ENCODE results near the gene PPP3CA.

Gene PPP3CA

GRCh38 chr4:101328063-101328602 is 19.2 kb downstream of the PPP3CA start:
- Histone ChIP-seq H3K27ac (ENCODE audit: low read length) (no peak overlapping the region), H3K36me3 (ENCODE audit: control insufficient read depth, low read depth, low read length) (no peaks in the 10 kb centered on the region), H3K4me3 (ENCODE audit: low read length) (no peak overlapping the region), H3K27me3 (ENCODE audit: control insufficient read depth, insufficient read depth, low read length) (no peaks in the 10 kb centered on the region), H3K4me1 (ENCODE audit: control insufficient read depth, low read depth, low read length) (peaks cover 58% of the 10 kb centered on the region), H3K9me3 (ENCODE audit: control insufficient read depth, low read depth, low read length) (no peaks in the 10 kb centered on the region), H3K9ac (ENCODE audit: low read length) (no peak overlapping the region)

DNA sequence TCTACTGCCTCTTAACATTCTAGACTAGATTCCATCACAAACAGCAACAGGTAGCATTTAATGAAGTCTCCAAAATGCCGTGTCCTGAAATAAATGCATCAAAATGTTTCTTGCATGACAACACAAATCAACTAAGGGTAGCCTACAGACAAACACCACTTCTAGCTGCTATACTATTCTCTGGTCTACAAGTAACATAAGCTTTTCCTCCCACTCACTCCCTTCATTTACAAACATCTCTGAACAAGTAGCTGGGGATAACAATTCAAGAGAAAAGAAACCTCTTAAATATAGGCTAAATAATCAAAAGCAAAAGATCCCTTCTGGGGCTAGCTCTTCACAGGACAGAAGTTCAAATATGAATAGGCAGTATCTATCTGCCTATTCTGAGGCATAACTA is 20.8 kb downstream of the PPP3CA start:
- Histone ChIP-seq H3K9me3 (ENCODE audit: control insufficient read depth, low read depth, low read length) (no peaks in the 10 kb centered on the region), H3K9ac (ENCODE audit: low read length) (no peak overlapping the region), H3K4me3 (ENCODE audit: low read length) (no peak overlapping the region), H3K27me3 (ENCODE audit: control insufficient read depth, insufficient read depth, low read length) (no peaks in the 10 kb centered on the region), H3K36me3 (ENCODE audit: control insufficient read depth, low read depth, low read length) (no peaks in the 10 kb centered on the region), H3K27ac (ENCODE audit: low read length) (no peak overlapping the region), H3K4me1 (ENCODE audit: control insufficient read depth, low read depth, low read length) (peaks cover 63% of the 10 kb centered on the region)

- Histone ChIP-seq H3K9me3 (ENCODE audit: control insufficient read depth, low read depth, low read length) (no peaks in the 10 kb centered on the region), H3K4me3 (ENCODE audit: low read length) (no peak overlapping the region), H3K36me3 (ENCODE audit: control insufficient read depth, low read depth, low read length) (no peaks in the 10 kb centered on the region), H3K27me3 (ENCODE audit: control insufficient read depth, insufficient read depth, low read length) (no peaks in the 10 kb centered on the region), H3K27ac (ENCODE audit: low read length) (no peak overlapping the region), H3K4me1 (ENCODE audit: control insufficient read depth, low read depth, low read length) (peaks cover 42% of the 10 kb centered on the region), H3K9ac (ENCODE audit: low read length) (no peak overlapping the region)
These were observed 24.6 kb downstream of the PPP3CA start for GRCh38 chr4:101322743-101323142.

DNA sequence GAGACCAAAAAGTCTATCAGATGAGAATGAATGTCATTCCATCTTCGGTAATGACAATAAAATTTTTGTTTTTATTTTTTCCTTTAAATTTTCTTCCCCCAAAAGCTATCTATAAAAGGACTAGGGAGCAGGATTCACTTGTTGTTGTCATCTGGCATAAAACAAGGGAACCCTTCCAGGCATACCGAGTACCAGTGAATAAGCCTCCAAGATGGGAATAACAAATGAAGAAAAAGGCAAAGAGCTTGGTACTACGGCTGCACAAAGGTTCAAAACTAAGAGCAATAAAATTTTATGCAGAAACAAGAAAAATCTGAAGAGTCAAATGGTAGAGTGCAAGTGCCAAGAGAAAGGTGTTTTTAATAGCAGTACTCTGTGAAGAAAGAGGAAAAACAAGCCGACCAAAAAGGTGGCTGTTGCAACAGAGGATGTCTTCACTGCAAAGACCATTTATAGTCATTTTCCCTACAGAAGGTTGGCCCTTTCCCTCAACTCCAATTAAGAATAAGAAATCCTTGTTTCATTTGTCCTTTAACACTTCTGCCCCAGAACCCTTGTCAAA is 25.8 kb downstream of the PPP3CA start:
- no peak overlapping the region for H3K27ac ChIP-seq (ENCODE audit: low read length)
- no peaks in the 10 kb centered on the region for H3K27me3 ChIP-seq (ENCODE audit: control insufficient read depth, insufficient read depth, low read length)
- no peak overlapping the region for H3K9ac ChIP-seq (ENCODE audit: low read length)
- H3K36me3 ChIP-seq (ENCODE audit: control insufficient read depth, low read depth, low read length), result no peaks in the 10 kb centered on the region
- no peak overlapping the region for H3K4me3 ChIP-seq (ENCODE audit: low read length)
- peaks cover 30% of the 10 kb centered on the region for H3K4me1 ChIP-seq (ENCODE audit: control insufficient read depth, low read depth, low read length)
- H3K9me3 ChIP-seq (ENCODE audit: control insufficient read depth, low read depth, low read length), result no peaks in the 10 kb centered on the region

DNA sequence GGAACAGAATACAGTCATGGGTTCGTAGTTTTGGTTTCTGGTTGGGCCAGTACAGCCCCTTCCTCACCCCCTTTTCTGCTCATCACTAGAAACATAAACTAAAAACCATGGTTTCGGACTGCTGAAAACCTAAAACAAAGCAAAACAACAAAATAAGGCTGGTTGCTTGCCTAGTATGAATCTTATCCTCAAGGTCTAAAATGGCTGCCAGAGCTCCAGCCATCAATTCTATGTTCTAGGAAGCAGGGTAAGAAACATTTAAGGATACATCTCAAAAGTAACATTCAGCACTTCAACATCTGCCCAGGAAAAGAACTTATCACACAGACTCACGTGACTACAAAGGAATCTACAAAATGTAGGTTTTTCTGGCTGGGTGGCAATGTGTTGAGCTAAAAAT is 31.5 kb downstream of the PPP3CA start:
- H3K9me3 ChIP-seq (ENCODE audit: control insufficient read depth, low read depth, low read length), result no peaks in the 10 kb centered on the region
- no peak overlapping the region for H3K4me3 ChIP-seq (ENCODE audit: low read length)
- H3K27ac ChIP-seq (ENCODE audit: low read length), result no peak overlapping the region
- H3K9ac ChIP-seq (ENCODE audit: low read length), result no peak overlapping the region
- H3K27me3 ChIP-seq (ENCODE audit: control insufficient read depth, insufficient read depth, low read length), result no peaks in the 10 kb centered on the region
- H3K4me1 ChIP-seq (ENCODE audit: control insufficient read depth, low read depth, low read length), result no peaks in the 10 kb centered on the region
- H3K36me3 ChIP-seq (ENCODE audit: control insufficient read depth, low read depth, low read length), result no peaks in the 10 kb centered on the region

- Histone ChIP-seq H3K27me3 (ENCODE audit: control insufficient read depth, insufficient read depth, low read length) (no peaks in the 10 kb centered on the region), H3K27ac (ENCODE audit: low read length) (no peak overlapping the region), H3K9me3 (ENCODE audit: control insufficient read depth, low read depth, low read length) (no peaks in the 10 kb centered on the region), H3K9ac (ENCODE audit: low read length) (no peak overlapping the region), H3K4me3 (ENCODE audit: low read length) (no peak overlapping the region), H3K36me3 (ENCODE audit: control insufficient read depth, low read depth, low read length) (no peaks in the 10 kb centered on the region), H3K4me1 (ENCODE audit: control insufficient read depth, low read depth, low read length) (no peaks in the 10 kb centered on the region)
These were observed 32.3 kb downstream of the PPP3CA start for GRCh38 chr4:101315041-101315440.

DNA sequence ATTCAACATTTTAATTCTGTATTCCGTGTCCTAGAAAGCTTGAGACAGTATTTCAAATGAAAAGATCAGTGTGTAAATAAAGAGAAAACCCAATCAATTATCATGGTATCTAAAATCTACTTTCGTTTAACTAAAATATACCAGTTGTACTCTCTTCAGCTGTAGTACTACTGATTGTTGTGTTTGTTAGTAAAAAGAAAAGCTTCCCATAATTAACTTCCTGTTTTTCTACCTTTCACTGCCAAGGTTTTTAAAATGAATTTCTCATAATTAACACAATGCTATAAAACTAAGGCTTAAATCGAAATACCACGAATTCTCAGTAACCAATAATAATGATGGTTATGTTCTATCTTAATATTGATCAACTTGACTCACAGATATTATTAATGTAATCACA is 37.4 kb downstream of the PPP3CA start:
- H3K27me3 ChIP-seq (ENCODE audit: control insufficient read depth, insufficient read depth, low read length), result no peaks in the 10 kb centered on the region

GRCh38 chr4:101307899-101308298 is 39.4 kb downstream of the PPP3CA start:
- Histone ChIP-seq H3K4me1 (ENCODE audit: control insufficient read depth, low read depth, low read length) (peaks cover 31% of the 10 kb centered on the region), H3K36me3 (ENCODE audit: control insufficient read depth, low read depth, low read length) (no peaks in the 10 kb centered on the region), H3K9ac (ENCODE audit: low read length) (no peak overlapping the region), H3K27ac (ENCODE audit: low read length) (no peak overlapping the region), H3K4me3 (ENCODE audit: low read length) (no peak overlapping the region), H3K9me3 (ENCODE audit: control insufficient read depth, low read depth, low read length) (no peaks in the 10 kb centered on the region), H3K27me3 (ENCODE audit: control insufficient read depth, insufficient read depth, low read length) (no peaks in the 10 kb centered on the region)

More for the DNA sequence above, 37.4 kb downstream of the PPP3CA start:
- Histone ChIP-seq H3K27ac (ENCODE audit: low read length) (no peak overlapping the region), H3K4me1 (ENCODE audit: control insufficient read depth, low read depth, low read length) (peaks cover 23% of the 10 kb centered on the region), H3K9me3 (ENCODE audit: control insufficient read depth, low read depth, low read length) (no peaks in the 10 kb centered on the region), H3K36me3 (ENCODE audit: control insufficient read depth, low read depth, low read length) (no peaks in the 10 kb centered on the region), H3K9ac (ENCODE audit: low read length) (no peak overlapping the region), H3K4me3 (ENCODE audit: low read length) (no peak overlapping the region)

GRCh38 chr4:101306764-101307615 is 40.3 kb downstream of the PPP3CA start:
- Histone ChIP-seq H3K27ac (ENCODE audit: low read length) (no peak overlapping the region), H3K9ac (ENCODE audit: low read length) (no peak overlapping the region), H3K9me3 (ENCODE audit: control insufficient read depth, low read depth, low read length) (no peaks in the 10 kb centered on the region), H3K4me1 (ENCODE audit: control insufficient read depth, low read depth, low read length) (peaks cover 31% of the 10 kb centered on the region), H3K36me3 (ENCODE audit: control insufficient read depth, low read depth, low read length) (no peaks in the 10 kb centered on the region), H3K4me3 (ENCODE audit: low read length) (no peak overlapping the region), H3K27me3 (ENCODE audit: control insufficient read depth, insufficient read depth, low read length) (no peaks in the 10 kb centered on the region)

DNA sequence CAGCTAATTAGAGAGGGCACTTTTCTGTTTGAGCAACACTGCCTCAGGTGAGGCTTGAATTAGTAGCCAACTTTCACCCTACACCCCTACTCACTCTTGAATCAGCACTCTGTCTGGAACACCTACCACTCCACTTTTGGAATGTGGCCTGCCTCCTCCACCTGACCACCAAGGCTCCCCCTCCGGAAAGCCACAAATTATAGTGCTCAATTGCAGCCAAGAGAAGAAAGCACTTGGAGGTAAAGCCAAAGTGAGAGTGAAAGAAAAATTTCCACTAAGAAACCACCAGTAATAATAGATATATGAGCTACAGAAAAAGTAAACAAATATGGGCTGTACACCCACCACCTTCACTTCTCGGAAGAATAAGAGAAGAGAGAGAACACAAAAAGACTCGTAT is 41.1 kb downstream of the PPP3CA start:
- Histone ChIP-seq H3K4me3 (ENCODE audit: low read length) (no peak overlapping the region), H3K9ac (ENCODE audit: low read length) (no peak overlapping the region), H3K27me3 (ENCODE audit: control insufficient read depth, insufficient read depth, low read length) (no peaks in the 10 kb centered on the region), H3K36me3 (ENCODE audit: control insufficient read depth, low read depth, low read length) (no peaks in the 10 kb centered on the region), H3K4me1 (ENCODE audit: control insufficient read depth, low read depth, low read length) (peaks cover 31% of the 10 kb centered on the region), H3K9me3 (ENCODE audit: control insufficient read depth, low read depth, low read length) (no peaks in the 10 kb centered on the region), H3K27ac (ENCODE audit: low read length) (no peak overlapping the region)

DNA sequence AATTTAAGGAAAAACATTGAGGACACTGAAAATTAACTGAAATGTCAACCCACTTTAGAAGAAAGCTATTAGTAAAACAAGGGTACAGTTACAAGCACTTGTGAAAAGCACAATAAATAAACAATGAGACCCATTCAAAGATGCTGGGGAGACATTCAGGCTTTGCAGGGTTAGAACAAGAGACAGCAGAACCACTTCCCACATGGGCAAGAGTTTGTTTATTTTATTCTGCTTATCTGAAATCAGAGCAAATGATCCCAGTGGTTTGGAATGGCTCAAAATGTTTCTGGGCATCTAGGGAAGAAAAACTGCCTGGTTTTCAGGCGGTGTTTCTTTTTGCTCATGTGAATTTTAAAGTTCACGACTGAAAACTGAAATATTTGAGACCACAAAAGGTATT is 42.4 kb downstream of the PPP3CA start:
- Histone ChIP-seq H3K27ac (ENCODE audit: low read length) (peak overlapping the region; percentile 71), H3K27me3 (ENCODE audit: control insufficient read depth, insufficient read depth, low read length) (no peaks in the 10 kb centered on the region), H3K4me3 (ENCODE audit: low read length) (peak overlapping the region; percentile 33), H3K4me1 (ENCODE audit: control insufficient read depth, low read depth, low read length) (peaks cover 31% of the 10 kb centered on the region), H3K36me3 (ENCODE audit: control insufficient read depth, low read depth, low read length) (no peaks in the 10 kb centered on the region), H3K9me3 (ENCODE audit: control insufficient read depth, low read depth, low read length) (no peaks in the 10 kb centered on the region), H3K9ac (ENCODE audit: low read length) (peak overlapping the region; percentile 17)

Measured in iPS-18a (cell line).